GM12891 (cell line): Measurements from ENCODE around the gene BRPF1.

Experiments used
- PAX5 ChIP-seq: IDR thresholded peaks from 2 replicates; pipeline ENCODE4 v1.6.1; 2011; ENCODE audit warnings: low read length, moderate library complexity, mild to moderate bottlenecking; ENCODE audit not compliant: insufficient read depth, severe bottlenecking
- POLR2A ChIP-seq: IDR thresholded peaks from 2 replicates; pipeline ENCODE4 v1.6.1; 2011; ENCODE audit warnings: low read depth, low read length, control low read depth
- POLR2AphosphoS5 ChIP-seq: IDR thresholded peaks from 2 replicates; pipeline ENCODE4 v1.6.1; 2011; ENCODE audit warnings: low read depth, low read length, control low read depth
- POU2F2 ChIP-seq: IDR thresholded peaks from 2 replicates; pipeline ENCODE4 v1.6.1; 2011; ENCODE audit warnings: low read depth, mild to moderate bottlenecking, control low read depth, low read length, moderate library complexity
- SPI1 ChIP-seq: IDR thresholded peaks from 2 replicates; pipeline ENCODE4 v1.6.1; 2011; ENCODE audit warnings: low read depth, low read length, control low read depth
- TAF1 ChIP-seq: IDR thresholded peaks from 2 replicates; pipeline ENCODE4 v1.6.1; 2011; ENCODE audit warnings: low read depth, low read length, control low read depth

DNA sequence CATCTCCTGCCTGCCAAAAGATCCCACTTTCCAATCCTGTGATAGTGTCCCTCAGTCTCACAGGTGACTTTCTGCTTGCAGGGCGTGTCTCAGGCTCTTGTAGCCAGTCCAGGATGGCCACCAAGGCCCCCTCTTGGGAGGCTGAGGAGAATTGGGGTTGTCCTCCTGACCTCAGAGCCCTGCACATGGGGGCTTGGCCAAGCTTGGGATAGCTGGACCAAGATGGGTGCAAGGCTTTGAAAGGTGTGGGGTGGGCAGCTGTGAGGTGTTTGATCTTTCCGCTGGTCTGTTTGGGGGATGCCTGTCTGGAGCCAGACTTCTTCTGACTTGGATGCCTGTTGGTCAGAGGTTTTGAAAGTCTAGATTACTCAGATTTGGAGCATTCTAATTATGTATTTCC lies 39.9 kb upstream of the BRPF1 start:
- TF ChIP-seq POLR2A (no peak), POLR2AphosphoS5 (no peak), TAF1 (no peak), PAX5 (no peak), SPI1 (no peak), POU2F2 (no peak)
